Caco-2 (cell line): ENCODE measurements around the gene PRKAR1A. TPM values are rescaled to one million over a fixed set of nuclear protein-coding genes. Genes with fewer than 3 reads are reported as not detected.

Experiments
- BruUV-seq: library from RNA; stranded (reverse); fragments of 400-500 nt; replicated peaks from 2 replicates; lab custom pipeline; 2021; lab: Mats Ljungman, UMichigan
- CTCF ChIA-PET: fragments of 300-600 bp; sonication (Branson Sonifier 250); formaldehyde crosslinking; loops from one replicate; lab custom pipeline; 2022; ENCODE audit warnings: antibody characterized with exemption; lab: Charles Lee
- POLR2A ChIA-PET: fragments of 300-600 bp; sonication (Branson Sonifier 250); formaldehyde crosslinking; loops from one replicate; lab custom pipeline; 2022; ENCODE audit warnings: antibody characterized with exemption; lab: Charles Lee
- DNase-seq, 2 experiments: peaks; one replicate each; pipeline versions ENCODE4 v3.0.0 to v3.0.0-alpha.2; 2020 to 2022
- H3K27me3 ChIP-seq: replicated peaks from 2 replicates; pipeline ENCODE4 v1.6.0; 2011; ENCODE audit warnings: low read length; ENCODE audit not compliant: control insufficient read depth, insufficient read depth
- H3K36me3 ChIP-seq: 2 replicates; pipeline ENCODE4 v1.5.1; 2011; ENCODE audit warnings: low read length; ENCODE audit not compliant: control insufficient read depth, insufficient read depth
- H3K4me1 ChIP-seq: fragments of 250-450 bp; sonication (Bioruptor Pico); 2 replicates; pipeline ENCODE4 v1.5.1; 2020; ENCODE audit warnings: mild to moderate bottlenecking
- H3K4me3 ChIP-seq: 2 replicates; pipeline ENCODE4 v1.5.1; 2011; ENCODE audit warnings: low read depth, mild to moderate bottlenecking, control low read depth, low read length
- H3K9me3 ChIP-seq: fragments of 250-450 bp; sonication (Bioruptor Pico); 2 replicates; pipeline ENCODE4 v1.5.1; 2020; ENCODE audit warnings: mild to moderate bottlenecking, moderate library complexity
- H3K27ac Mint-ChIP-seq: one replicate; pipeline ENCODE4 v1.8.0; 2022; ENCODE audit warnings: mixed read lengths; ENCODE audit not compliant: unreplicated experiment
- H3K27me3 Mint-ChIP-seq: one replicate; pipeline ENCODE4 v1.8.0; 2022; ENCODE audit warnings: mixed read lengths; ENCODE audit not compliant: insufficient read depth, unreplicated experiment
- H3K36me3 Mint-ChIP-seq: one replicate; pipeline ENCODE4 v1.8.0; 2022; ENCODE audit warnings: mild to moderate bottlenecking, mixed read lengths; ENCODE audit not compliant: insufficient read depth, unreplicated experiment
- H3K4me1 Mint-ChIP-seq: one replicate; pipeline ENCODE4 v1.8.0; 2022; ENCODE audit warnings: low read depth, mixed read lengths; ENCODE audit not compliant: unreplicated experiment
- H3K4me3 Mint-ChIP-seq: one replicate; pipeline ENCODE4 v1.8.0; 2022; ENCODE audit warnings: mild to moderate bottlenecking, moderate library complexity, mixed read lengths; ENCODE audit not compliant: unreplicated experiment
- H3K9me3 Mint-ChIP-seq: one replicate; pipeline ENCODE4 v1.8.0; 2022; ENCODE audit warnings: mixed read lengths; ENCODE audit not compliant: unreplicated experiment
- CTCF ChIP-seq, 2 experiments: fragments of 200-600 bp in 1 of 2; IDR thresholded peaks; 1 replicate in 1 of 2; 2 replicates in 1 of 2; pipeline versions ENCODE4 v1.5.1 to v1.8.0; 2011 to 2022; ENCODE audit warnings: antibody characterized with exemption in 1 of 2, control low read depth in 1 of 2, inconsistent platforms in 1 of 2, low read depth in 1 of 2, low read length in 1 of 2, mild to moderate bottlenecking in 1 of 2, moderate library complexity in 1 of 2; ENCODE audit not compliant: insufficient read depth in 1 of 2, severe bottlenecking in 1 of 2, unreplicated experiment in 1 of 2
- intact Hi-C: fragments of 100-400 bp; cut with micrococcal nuclease; formaldehyde crosslinking; loops from one replicate; pipeline ENCODE4 v1.10.0; 2022; ENCODE audit not compliant: unreplicated experiment
- total RNA-seq: library from RNA; stranded (reverse); gene quantifications from 2 replicates; pipeline ENCODE4 v1.2.3, GENCODE V29; 2022

PRKAR1A gene
- total RNA-seq, 1 experiment from 2014 or later, result 160 TPM

DNA sequence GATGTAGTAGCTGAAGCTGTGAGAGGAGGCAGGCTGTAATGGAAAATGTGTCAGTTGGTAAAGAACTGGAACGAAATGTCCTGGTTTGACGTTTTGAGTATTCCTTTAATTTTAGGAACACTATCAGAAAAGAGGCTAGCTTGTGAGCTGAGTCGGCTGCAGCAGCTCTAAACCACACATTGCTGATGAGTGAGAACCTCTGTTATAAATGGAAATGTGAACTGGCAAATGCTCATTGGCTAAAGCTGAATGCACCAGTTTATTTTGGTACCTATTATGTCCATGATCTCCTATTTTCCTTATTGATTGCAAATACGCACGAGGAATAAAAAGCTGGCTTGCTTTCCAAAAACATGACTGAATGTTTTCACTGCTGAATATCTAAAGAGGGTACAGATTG is 43.9 kb upstream of the PRKAR1A start:
- Histone ChIP-seq H3K4me3 (no peak overlapping the region), H3K36me3 (no peaks in the 10 kb centered on the region), H3K27me3 (no peaks in the 10 kb centered on the region), H3K4me1 (no peaks in the 10 kb centered on the region), H3K9me3 (peaks cover 3% of the 10 kb centered on the region; the same call in 1 of the 2 replicates)
- CTCF ChIA-PET, result no interaction called here
- Mint-ChIP-seq H3K27me3 (peaks cover 2% of the 10 kb centered on the region), H3K36me3 (no peaks in the 10 kb centered on the region), H3K27ac (no peak overlapping the region), H3K9me3 (peaks cover 14% of the 10 kb centered on the region), H3K4me3 (no peak overlapping the region), H3K4me1 (no peaks in the 10 kb centered on the region)
- no peak for TF ChIP-seq CTCF (IDR thresholded peaks at IDR 0.05; ENCODE audit: insufficient read depth in 1 of 2, low read depth in 1 of 2, low read length in 1 of 2, severe bottlenecking in 1 of 2, unreplicated experiment in 1 of 2)
- intact Hi-C loops, result loop anchor here (5.0 to 10.0 kb wide), 2 partner anchors 146 to 779 kb away; no protein-coding TSS in a partner anchor
- DNase-seq, result no peak
- POLR2A ChIA-PET, result no interaction called here
- BruUV-seq, result no TSS peak

- CTCF ChIA-PET, result no interaction called here
Observed at GRCh38 chr17:68468788-68469187, 43.4 kb upstream of the PRKAR1A start.

GRCh38 chr17:68470961-68471360 is 41.3 kb upstream of the PRKAR1A start:
- H3K36me3 Mint-ChIP-seq, result peaks cover 5% of the 10 kb centered on the region
- Histone ChIP-seq H3K9me3 (peaks cover 3% of the 10 kb centered on the region; the same call in 1 of the 2 replicates), H3K27me3 (no peaks in the 10 kb centered on the region), H3K4me1 (peaks cover 15% of the 10 kb centered on the region), H3K4me3 (no peak overlapping the region), H3K36me3 (no peaks in the 10 kb centered on the region)
- POLR2A ChIA-PET, result no interaction called here
- no peak overlapping the region for H3K4me3 Mint-ChIP-seq
- no peak for DNase-seq
- H3K27ac Mint-ChIP-seq, result no peak overlapping the region
- H3K27me3 Mint-ChIP-seq, result peaks cover 2% of the 10 kb centered on the region
- no peak for TF ChIP-seq CTCF (IDR thresholded peaks at IDR 0.05; ENCODE audit: insufficient read depth in 1 of 2, low read depth in 1 of 2, low read length in 1 of 2, severe bottlenecking in 1 of 2, unreplicated experiment in 1 of 2)
- peaks cover 14% of the 10 kb centered on the region for H3K9me3 Mint-ChIP-seq
- peaks cover 7% of the 10 kb centered on the region for H3K4me1 Mint-ChIP-seq
- CTCF ChIA-PET, result interaction anchor here (0.7 kb wide), 1 partner anchor 309 kb away, joined by 3 read pairs; no protein-coding TSS in a partner anchor
- BruUV-seq, result no TSS peak
- intact Hi-C loops, result no loop called here

More at GRCh38 chr17:68468788-68469187, 43.4 kb upstream of the PRKAR1A start:
- intact Hi-C loops, result loop anchor here (5.0 to 10.0 kb wide), 2 partner anchors 146 to 779 kb away; no protein-coding TSS in a partner anchor
- Mint-ChIP-seq H3K4me3 (no peak overlapping the region), H3K27me3 (peaks cover 2% of the 10 kb centered on the region), H3K27ac (no peak overlapping the region), H3K36me3 (no peaks in the 10 kb centered on the region), H3K4me1 (no peaks in the 10 kb centered on the region), H3K9me3 (peaks cover 14% of the 10 kb centered on the region)
- Histone ChIP-seq H3K4me1 (peaks cover under 1% of the 10 kb centered on the region; the same call in 1 of the 2 replicates), H3K9me3 (peaks cover 3% of the 10 kb centered on the region; the same call in 1 of the 2 replicates), H3K36me3 (no peaks in the 10 kb centered on the region), H3K4me3 (no peak overlapping the region), H3K27me3 (no peaks in the 10 kb centered on the region)
- BruUV-seq, result no TSS peak
- no peak for DNase-seq
- POLR2A ChIA-PET, result no interaction called here
- TF ChIP-seq CTCF (IDR thresholded peaks at IDR 0.05; ENCODE audit: insufficient read depth in 1 of 2, low read depth in 1 of 2, low read length in 1 of 2, severe bottlenecking in 1 of 2, unreplicated experiment in 1 of 2), result no peak
